H1 (cell line): ENCODE results near the gene PPP6R1. TPM values are rescaled to one million over a fixed set of nuclear protein-coding genes. Genes with fewer than 3 reads are reported as not detected.

Source experiments
- CHD1 ChIP-seq: IDR thresholded peaks from 2 replicates; pipeline ENCODE4 v1.6.1; 2012; ENCODE audit warnings: low read depth, low read length, improper control_type of control experiment
- CREB1 ChIP-seq: IDR thresholded peaks from 2 replicates; pipeline ENCODE4 v1.6.1; 2012; ENCODE audit warnings: inconsistent platforms
- GABPA ChIP-seq: IDR thresholded peaks from 2 replicates; pipeline ENCODE4 v1.6.1; 2011; ENCODE audit warnings: mild to moderate bottlenecking, low read length, moderate library complexity, borderline replicate concordance; ENCODE audit not compliant: insufficient read depth
- KDM4A ChIP-seq: IDR thresholded peaks from one replicate; pipeline ENCODE4 v1.7.1; 2012; ENCODE audit warnings: low read depth, mild to moderate bottlenecking, moderate library complexity, low read length, inconsistent platforms; ENCODE audit not compliant: severe bottlenecking
- KDM5A ChIP-seq: fragments of 200-600 bp; IDR thresholded peaks from 2 replicates; pipeline ENCODE4 v1.7.1; 2012; ENCODE audit warnings: mild to moderate bottlenecking, low read length, inconsistent platforms, mixed read lengths
- MAFK ChIP-seq: IDR thresholded peaks from 2 replicates; pipeline ENCODE4 v1.6.1; 2012; ENCODE audit warnings: low read depth, mild to moderate bottlenecking, improper control_type of control experiment, low read length
- PHF8 ChIP-seq: fragments of 200-600 bp; sonication (generic); conservative IDR thresholded peaks from 2 replicates; pipeline ENCODE4 v1.7.1; 2012; ENCODE audit warnings: low read depth, mild to moderate bottlenecking, inconsistent platforms, low read length, moderate library complexity
- POLR2A ChIP-seq, 2 experiments: IDR thresholded peaks; 1 replicate in 1 of 2; 2 replicates in 1 of 2; pipeline ENCODE4 v1.6.1; 2011; ENCODE audit warnings: low read depth in 2 of 2, low read length in 2 of 2, mild to moderate bottlenecking in 2 of 2; ENCODE audit errors: control extremely low read depth in 1 of 2
- RBBP5 ChIP-seq: IDR thresholded peaks from 2 replicates; pipeline ENCODE4 v1.7.1; 2012; ENCODE audit warnings: low read depth, mild to moderate bottlenecking, inconsistent platforms, low read length, moderate library complexity, borderline replicate concordance
- SIN3A ChIP-seq, 2 experiments: IDR thresholded peaks in 1 of 2; conservative IDR thresholded peaks in 1 of 2; 2 replicates each; pipeline ENCODE4 v1.6.1; 2011 to 2012; ENCODE audit warnings: low read length in 2 of 2, improper control_type of control experiment in 1 of 2, low read depth in 1 of 2, mild to moderate bottlenecking in 1 of 2
- SP1 ChIP-seq: IDR thresholded peaks from 2 replicates; pipeline ENCODE4 v1.6.1; 2011; ENCODE audit warnings: low read depth, low read length
- SP4 ChIP-seq: IDR thresholded peaks from 2 replicates; pipeline ENCODE4 v1.6.1; 2012; ENCODE audit warnings: low read length, inconsistent platforms
- TBP ChIP-seq: IDR thresholded peaks from 2 replicates; pipeline ENCODE4 v1.6.1; 2011; ENCODE audit warnings: low read depth, low read length, improper control_type of control experiment
- YY1 ChIP-seq: IDR thresholded peaks from 2 replicates; pipeline ENCODE4 v1.6.1; 2011; ENCODE audit warnings: low read depth, mild to moderate bottlenecking, low read length
- polyA plus RNA-seq, 7 experiments: library from polyadenylated mRNA; depleted of rRNA in 3 of 7; stranded (reverse) in 5 of 7; unstranded in 2 of 7; fragments of >200 nt in 5 of 7; fragments of 200-250 nt in 2 of 7; gene quantifications; 1 replicate in 5 of 7; 2 replicates in 1 of 7; 4 replicates in 1 of 7; pipeline versions ENCODE4 v1.2.1 to v1.2.3, GENCODE V29; 2011 to 2013; ENCODE audit warnings: missing spikeins in 2 of 7, mixed read lengths in 2 of 7
- total RNA-seq: library from RNA; stranded (reverse); fragmentation: NEBNext Ultra II Directional; extraction: Animal tissue kit (Norgen Biotek cat#: 25700); gene quantifications from 2 replicates; pipeline ENCODE4 v1.2.1, GENCODE V29; 2021
- TF ChIP-seq, protein P1 (sequence below): IDR thresholded peaks from 2 replicates; pipeline ENCODE4 v1.6.1; 2012; ENCODE audit warnings: inconsistent platforms
- TF ChIP-seq, protein P2 (sequence below): IDR thresholded peaks from 2 replicates; pipeline ENCODE4 v1.6.1; 2012; ENCODE audit warnings: low read length, inconsistent platforms

Gene PPP6R1
- total and polyA plus RNA-seq, 2 of the 8 experiments (the other 6 are each of a cell fraction or from before 2014, with no cell fraction given): 36.4 to 74.4 TPM

DNA sequence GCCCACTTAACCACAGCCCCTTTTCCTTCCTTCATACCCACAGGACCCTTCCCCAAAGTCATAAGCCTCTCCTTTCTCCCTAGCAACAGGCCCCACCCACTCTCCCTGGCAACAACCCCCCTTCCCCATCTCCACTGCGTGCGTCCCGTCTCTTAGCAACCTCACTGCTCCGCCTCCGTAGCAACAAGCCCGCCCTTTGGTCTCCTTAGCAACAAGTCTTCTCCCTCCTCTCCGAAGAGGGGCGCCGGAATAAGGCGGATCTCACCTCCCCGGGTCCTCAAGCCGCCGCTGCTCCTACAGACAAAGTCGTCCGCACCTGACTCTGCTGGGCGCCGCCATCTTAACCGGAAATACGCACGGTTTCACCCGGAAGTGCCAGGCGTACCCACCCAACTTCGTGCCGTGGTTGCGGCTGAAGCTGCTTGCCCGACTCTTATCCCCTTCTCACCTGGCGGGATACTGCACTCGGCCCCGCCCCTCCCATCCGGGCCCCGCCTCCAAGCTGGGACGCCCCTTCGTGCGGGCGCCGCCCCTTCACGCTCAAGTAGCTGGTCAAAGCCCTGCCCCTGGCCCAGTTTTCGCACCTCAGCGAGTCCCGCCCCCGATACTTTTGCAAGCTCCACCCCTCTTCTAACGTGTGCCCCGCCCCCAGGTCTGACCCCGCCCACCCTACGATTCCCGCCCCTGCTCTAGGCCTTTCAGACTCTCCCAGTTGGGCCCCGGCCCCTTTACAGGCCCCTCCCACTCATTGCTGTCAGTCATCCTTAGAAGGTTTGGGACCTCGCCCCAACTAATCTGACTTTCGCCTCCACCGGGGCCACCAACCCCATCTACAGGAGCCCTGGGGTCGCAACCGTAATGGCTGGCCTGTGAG lies 21.2 kb upstream of the PPP6R1 start, which contains the start of gene HSPBP1 (continued):
- TF ChIP-seq PHF8 (peak; percentile 84), RBBP5 (peak; percentile 81; the same call in 1 of the 2 replicates), SP4 (peak; percentile 26; the same call in 1 of the 2 replicates), YY1 (peak; percentile 98), SP1 (peak; percentile 21), MAFK (no peak), KDM5A (peak; percentile 95), CHD1 (no peak), POLR2A (IDR thresholded peaks at IDR 0.05; ENCODE audit: control extremely low read depth in 1 of 2, low read depth in 2 of 2, low read length in 2 of 2) (peak in 1 of 2 experiments; percentile 77; a peak in 2 of 3 replicates), KDM4A (peak; percentile 98), CREB1 (peak; percentile 85), SIN3A (conservative IDR thresholded peaks at IDR 0.05 in 1 of 2, IDR thresholded peaks at IDR 0.05 in 1 of 2; ENCODE audit: low read depth in 1 of 2, low read length in 2 of 2) (peak; percentile 40 to 99; a peak in 3 of 4 replicates), GABPA (peak; percentile 97), TBP (peak; percentile 82)
- TF ChIP-seq, protein P1, sequence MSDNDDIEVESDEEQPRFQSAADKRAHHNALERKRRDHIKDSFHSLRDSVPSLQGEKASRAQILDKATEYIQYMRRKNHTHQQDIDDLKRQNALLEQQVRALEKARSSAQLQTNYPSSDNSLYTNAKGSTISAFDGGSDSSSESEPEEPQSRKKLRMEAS: peak; percentile 66
- TF ChIP-seq, protein P2, sequence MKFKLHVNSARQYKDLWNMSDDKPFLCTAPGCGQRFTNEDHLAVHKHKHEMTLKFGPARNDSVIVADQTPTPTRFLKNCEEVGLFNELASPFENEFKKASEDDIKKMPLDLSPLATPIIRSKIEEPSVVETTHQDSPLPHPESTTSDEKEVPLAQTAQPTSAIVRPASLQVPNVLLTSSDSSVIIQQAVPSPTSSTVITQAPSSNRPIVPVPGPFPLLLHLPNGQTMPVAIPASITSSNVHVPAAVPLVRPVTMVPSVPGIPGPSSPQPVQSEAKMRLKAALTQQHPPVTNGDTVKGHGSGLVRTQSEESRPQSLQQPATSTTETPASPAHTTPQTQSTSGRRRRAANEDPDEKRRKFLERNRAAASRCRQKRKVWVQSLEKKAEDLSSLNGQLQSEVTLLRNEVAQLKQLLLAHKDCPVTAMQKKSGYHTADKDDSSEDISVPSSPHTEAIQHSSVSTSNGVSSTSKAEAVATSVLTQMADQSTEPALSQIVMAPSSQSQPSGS: no peak
- TF ChIP-seq, all 59 proteins: peak for 20
